Measurements from ENCODE around the gene DYNLT1.

DNA sequence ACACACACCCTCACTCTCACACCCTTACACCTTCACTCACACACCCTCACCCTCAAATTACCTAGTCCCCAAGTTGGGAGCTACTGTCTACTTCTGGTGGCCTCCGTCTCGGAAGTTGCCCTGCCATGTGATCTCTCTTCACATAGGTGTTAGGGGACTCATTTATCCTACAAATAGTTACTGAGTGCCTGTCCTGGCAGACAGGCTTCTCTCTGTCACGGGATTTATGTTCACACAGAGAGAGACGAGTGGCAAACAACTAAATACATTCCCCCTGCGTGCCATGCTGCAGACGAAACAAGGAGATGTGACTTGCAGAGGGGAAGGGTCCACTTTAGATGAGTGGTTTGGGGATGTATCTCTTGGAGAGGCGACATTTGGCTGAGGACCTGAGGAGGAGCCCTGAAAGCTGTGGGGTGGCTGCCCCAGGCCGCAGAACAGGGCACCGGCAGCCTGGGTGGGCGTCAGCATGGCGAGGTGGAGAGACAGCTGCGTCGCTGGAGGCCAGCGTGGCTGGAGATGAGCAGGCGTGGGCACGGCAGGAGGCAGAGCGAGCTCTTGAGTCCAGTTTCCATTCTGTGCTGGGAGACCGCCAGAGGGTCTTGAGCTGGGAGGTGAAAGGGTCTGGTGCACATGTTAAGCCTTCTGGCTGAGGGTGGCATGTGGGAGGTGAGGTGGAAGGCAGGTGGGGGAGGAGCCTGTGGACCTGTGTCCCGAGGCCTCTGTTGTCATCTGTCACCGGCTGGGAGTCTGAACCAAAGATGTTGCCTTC, 17.2 kb downstream of the DYNLT1 start:
- TF ChIP-seq, protein P1, sequence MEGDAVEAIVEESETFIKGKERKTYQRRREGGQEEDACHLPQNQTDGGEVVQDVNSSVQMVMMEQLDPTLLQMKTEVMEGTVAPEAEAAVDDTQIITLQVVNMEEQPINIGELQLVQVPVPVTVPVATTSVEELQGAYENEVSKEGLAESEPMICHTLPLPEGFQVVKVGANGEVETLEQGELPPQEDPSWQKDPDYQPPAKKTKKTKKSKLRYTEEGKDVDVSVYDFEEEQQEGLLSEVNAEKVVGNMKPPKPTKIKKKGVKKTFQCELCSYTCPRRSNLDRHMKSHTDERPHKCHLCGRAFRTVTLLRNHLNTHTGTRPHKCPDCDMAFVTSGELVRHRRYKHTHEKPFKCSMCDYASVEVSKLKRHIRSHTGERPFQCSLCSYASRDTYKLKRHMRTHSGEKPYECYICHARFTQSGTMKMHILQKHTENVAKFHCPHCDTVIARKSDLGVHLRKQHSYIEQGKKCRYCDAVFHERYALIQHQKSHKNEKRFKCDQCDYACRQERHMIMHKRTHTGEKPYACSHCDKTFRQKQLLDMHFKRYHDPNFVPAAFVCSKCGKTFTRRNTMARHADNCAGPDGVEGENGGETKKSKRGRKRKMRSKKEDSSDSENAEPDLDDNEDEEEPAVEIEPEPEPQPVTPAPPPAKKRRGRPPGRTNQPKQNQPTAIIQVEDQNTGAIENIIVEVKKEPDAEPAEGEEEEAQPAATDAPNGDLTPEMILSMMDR (IDR thresholded peaks at IDR 0.05) = no peak
- no peak for TF ChIP-seq POLR2A (IDR thresholded peaks at IDR 0.05)

Data from testis (tissue), 2 donors.